Activated T-helper 1 cell treated with anti-CD3 and anti-CD28 coated beads, Interleukin-2, amount 50 U/mL, for 16 hours (primary cell): Measurements from ENCODE around the gene NR6A1.

Source experiments
- DNase-seq, 2 donors: peaks; one replicate each; pipeline ENCODE4 v3.0.0-alpha.2; 2020; ENCODE audit warnings: low read depth in 1 of 2, low spot score in 1 of 2

The NR6A1 gene

DNA sequence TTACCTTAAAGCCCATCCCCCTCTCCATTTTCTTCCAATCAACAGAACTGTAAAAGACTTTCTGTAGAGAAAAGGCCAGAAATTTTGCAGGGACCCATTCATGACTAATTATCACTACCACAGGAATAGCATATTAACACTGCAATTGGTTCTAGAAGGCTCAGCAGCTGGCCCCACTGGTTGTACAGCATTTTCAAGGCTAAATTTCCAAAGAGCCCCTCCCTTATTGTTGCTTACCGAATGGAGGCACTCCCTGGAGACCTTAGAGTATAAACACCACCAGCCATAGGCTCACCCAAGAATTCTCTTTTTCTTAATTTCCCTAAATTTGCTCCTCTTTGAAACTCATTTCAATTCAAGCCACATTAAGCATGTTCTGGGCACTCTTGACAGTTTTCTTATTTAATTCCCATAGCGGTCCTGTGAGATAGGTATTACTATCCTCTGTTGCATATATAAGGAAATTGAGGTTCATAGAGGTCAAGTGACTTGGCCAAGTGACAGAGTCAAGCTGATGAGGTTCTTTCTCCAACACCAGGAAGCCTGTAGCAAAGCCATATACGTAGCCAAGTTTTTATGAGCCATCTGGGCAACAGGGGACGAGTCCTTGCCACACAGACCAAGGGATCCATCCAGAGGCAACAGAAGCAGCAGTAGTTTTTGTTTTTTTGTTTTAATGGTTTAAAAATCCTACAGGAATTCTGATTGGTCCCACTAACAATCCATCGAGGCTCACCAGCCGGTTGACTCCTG lies 180.0 kb downstream of the NR6A1 start:
- no peak for DNase-seq

DNA sequence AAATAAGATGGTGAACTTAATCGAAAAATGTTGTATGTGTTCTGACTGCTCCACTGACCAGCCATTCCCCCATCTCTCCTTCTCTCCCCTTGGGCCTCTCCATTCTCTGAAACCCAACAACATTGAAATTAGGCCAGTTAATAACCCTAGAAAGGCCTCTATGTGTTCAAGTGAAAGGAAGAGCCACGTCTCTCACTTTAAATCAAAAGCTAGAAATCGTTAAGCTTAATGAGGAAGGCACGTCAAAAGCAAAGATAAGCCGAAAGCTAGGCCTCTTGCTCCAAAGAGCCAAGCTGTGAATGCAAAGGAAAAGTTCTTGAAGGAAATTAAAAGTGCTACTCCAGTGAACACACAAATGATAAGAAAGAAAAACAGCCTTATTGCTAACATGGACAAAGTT lies 186.5 kb downstream of the NR6A1 start:
- DNase-seq = no peak

DNA sequence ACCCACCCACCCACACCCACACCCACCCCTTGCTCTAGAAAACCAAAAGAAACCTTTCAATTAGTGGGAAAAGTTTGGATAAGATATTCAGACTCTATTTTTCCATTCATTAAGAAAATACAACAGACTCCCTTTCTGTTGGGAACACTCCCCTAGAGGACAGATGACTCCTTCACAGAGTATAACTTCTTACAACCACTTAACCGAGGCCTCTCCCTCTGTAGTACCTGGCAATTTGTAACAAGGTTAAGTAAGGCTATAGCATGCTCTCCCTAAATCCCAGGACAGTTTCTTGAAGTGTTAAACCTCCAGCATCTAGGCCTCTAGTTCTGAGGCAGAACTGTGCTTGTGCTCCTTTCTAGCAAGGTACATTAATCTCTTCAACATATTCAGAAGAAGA lies 188.0 kb downstream of the NR6A1 start:
- DNase-seq = no peak

DNA sequence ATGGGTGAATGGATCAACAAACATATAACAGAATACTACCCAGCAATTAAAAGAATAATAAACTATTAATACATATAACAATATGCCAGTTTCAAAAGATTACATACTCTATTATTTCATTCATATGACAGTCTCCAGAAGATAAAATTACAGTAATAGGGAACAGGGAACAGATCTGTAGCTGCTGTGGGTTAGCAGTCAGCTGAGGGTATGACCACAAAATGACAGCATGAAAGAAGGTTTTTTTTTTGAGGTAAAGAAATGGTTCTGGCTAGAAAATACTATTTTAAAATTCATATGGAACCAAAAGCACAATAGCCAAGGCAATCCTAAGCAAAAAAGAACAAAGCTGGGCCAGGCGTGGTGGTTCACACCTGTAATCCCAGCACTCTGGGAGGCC lies 190.9 kb downstream of the NR6A1 start:
- DNase-seq = no peak

DNA sequence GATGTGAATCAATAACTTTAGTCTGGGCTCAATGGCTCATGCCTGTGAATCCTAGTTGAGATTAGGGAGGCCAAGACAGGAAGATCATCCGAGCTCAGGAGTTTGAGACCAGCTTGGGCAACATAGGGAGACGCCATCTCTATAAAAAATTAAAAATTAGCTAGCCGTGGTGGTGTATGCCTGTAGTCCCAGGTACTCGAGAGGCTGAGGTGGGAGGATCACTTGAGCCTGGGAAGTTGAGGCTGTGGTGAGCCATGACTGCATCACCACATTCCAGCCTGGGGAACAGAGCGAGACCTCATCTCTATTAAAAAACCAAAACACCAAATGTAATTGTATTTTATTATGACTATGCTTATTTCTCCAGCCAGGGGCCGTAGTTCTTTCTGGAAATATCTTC lies 194.4 kb downstream of the NR6A1 start:
- no peak for DNase-seq

DNA sequence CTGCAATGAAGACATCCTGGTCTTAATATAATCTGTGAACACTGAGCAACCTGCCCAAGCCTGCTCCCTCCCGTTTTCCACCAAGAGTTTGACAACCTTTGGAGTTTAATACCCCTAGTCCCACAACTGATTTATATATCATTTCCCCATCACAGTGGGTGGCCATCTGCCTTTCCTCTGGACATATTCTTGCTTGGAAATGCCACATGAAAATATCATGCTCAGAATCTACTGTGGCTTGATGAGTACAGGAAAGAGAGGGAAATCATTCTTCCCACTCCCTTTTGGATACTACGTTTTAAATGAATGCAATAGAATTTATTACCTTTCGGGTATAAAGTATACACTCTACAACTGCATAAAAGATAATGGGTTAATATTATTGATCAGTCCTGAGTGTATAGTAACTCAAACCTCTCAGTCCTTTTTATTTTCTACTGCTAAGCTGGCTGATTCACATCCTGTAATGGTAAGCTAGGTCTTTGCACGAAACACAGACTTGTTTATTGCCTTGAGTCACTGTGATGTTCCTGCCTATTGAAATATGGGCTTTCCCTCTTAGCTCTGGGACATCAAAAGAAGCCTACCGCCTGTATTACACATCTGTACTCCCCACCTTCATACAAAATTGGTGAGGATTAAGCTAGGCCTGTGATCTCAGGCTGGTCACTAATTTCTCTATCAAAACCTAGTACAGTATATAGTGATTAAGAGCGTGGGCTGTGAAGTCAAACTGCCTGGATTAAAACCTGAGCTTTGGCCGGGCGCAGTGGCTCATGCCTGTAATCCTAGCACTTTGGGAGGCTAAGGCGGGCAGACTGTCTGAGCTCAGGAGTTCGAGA lies 196.4 kb downstream of the NR6A1 start:
- DNase-seq = no peak

DNA sequence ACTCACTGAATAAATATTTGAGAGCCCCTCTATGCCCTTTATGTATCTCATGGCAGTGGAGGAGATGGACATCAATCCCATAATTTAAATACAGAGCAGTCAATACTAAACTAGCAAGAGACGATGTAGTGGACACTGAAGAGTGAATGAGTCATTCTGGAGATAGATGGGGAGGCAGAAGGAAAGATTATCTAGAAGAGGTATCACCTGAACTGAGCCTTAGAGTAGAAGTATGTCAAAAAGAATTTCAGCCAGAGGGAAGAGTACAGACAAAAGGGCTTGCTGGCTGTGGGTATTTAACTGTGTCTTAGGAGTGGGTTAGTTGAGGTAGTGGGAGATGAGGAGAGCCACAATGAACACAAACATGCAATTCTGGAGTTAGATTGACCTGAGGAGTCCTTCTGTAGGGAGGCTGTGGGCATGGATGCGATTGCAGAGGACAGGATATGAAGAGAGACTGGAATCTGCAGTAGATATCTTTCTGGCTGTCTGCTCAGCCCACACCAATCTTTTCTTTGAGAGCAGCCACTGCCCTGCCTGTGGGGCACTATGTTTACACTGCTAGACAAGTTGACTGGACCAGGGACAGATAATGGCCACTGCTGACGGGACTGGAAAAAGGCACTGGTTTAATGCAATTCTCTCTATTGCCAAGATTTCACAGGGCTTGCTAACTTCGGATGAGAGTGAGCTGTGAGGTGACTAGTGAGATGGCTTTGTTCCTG lies 200.0 kb downstream of the NR6A1 start:
- no peak for DNase-seq

DNA sequence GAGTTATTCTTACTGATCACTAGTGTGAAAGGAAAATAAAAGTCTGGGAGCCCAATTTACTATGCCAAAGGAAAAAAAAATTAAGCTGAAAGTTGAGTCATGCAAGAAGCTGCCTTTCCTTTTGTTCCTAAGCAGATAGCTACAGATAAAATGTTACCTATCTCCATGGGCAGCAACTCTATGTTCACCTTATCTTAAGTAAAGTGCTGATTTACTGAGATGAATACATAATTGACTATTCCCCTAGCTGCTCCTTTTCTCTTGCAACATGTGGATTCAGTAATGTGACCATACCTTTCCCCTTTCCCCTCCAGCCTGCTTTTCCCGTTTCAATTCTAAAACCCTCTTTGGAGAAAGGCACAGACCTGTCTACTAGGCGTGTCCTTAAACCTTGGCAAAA lies 201.2 kb downstream of the NR6A1 start:
- DNase-seq = no peak

DNA sequence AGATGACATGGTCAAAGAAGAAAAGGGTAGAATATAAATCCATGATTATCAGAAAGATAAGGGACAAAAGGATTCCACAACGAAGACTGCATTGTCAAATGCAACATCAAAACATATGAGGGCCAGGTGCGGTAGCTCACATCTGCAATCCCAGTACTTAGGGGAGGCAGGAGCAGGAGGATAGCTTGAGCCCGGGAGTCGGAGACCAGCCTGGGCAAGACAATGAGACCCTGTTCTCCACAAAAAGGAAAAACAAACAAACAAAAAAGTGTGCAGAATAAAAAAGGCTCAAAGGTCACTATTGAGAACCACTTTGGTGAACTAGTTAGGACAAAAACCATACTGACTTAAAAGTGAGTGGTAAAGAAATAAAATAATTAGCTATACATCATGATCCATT lies 203.7 kb downstream of the NR6A1 start:
- no peak for DNase-seq

DNA sequence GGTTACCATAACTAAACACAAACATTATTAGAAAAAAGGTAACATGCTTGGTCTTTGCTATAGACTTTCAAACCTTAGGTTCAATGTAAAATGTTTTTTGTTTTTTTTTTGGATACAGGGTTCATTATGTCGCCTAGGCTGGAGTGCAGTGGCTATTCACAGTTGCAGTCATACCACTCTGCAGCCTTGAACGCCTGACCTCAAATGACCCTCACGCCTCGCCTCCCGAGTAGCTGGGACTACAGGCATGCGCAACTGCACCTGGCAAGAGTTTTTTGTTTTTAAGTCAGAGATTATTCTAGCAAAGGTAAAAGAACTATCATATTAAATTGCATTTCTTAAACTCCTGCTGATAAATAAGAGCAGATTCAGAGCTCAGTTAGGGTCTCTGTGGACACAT lies 208.8 kb downstream of the NR6A1 start:
- DNase-seq = no peak

DNA sequence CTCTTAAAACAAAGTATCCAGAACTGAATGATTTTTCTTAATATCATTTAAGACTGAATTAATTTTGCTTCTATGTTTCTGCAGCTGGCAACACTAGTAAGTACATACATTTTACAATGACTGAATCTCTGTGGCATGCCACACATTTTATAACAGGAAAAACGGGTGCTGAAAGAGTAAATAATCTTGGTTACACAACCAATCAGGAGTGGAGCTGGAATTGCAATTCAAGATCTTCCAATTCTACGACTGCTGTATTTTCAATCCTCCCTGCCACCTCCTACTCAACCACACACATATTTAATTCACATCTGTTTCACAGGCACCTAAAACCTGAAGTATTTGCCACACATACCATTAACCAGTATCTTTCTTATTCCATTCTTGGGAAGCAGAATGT lies 211.2 kb downstream of the NR6A1 start:
- DNase-seq = no peak

DNA sequence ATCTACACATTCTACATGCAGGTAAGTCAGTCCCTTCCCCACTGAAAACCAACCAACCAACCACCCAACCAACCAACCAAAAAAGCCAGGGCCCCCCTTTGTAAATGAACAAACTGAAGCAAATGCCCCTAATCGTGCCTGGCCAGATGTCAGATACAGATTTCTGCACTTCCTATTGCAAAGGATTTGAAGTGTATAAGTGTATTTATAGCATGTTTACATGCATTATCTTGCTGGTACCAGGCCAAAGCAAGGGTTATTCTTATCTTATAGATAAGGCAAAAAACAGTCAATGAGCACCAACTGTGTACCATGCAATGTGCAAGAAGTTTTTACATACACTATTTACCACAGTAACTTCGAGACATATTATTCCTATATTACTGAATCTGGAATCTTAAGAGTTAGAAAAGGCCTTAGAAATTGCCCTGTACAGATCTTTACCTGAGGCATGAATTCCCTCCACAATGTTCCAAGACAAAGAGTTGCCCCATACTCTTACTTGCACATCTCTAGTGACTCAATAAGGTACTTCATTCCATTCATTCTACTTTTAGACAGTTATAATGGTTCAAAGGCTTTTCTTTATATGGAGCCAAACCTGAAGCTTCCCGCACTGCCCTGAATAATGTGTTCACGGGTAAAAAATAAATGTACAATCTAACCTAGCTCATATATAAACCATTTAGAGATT lies 212.2 kb downstream of the NR6A1 start:
- DNase-seq = no peak

DNA sequence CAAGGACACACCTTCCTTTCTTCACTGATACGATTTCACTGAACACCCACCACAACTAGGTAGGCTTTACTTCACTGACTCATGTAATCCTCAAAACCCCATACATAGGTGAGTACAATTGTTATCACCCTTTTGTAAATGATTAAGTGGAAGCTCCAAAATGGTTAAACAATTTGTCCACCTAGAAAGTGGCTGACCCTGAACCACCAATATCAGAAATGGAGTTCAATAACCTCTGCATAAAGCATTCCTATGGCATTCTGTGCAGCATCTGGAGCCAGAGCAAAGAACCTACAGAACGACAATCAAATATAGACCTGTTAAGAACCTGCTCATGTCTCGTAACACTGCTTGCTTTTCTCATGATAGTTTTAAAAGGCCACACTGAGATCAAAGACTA lies 213.2 kb downstream of the NR6A1 start:
- DNase-seq = no peak

DNA sequence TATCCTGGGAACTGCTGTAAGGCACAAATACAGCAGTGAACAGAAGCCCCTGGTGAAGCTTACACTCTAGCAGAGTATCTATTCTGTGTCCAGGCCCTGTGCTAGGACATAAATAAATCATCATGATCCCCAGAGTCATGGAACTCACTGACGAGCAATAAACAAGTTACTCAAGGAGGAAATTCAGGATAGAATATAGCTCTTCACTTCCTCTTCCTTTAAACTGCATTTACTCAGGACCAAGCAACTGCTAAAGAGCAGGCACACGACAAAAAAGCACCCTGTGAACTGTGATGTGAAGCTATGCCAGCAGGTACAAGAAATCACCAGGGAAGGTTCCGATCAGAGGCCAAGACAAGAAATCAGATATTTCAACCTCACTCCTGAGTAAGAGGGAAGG lies 216.1 kb downstream of the NR6A1 start:
- DNase-seq = no peak

DNA sequence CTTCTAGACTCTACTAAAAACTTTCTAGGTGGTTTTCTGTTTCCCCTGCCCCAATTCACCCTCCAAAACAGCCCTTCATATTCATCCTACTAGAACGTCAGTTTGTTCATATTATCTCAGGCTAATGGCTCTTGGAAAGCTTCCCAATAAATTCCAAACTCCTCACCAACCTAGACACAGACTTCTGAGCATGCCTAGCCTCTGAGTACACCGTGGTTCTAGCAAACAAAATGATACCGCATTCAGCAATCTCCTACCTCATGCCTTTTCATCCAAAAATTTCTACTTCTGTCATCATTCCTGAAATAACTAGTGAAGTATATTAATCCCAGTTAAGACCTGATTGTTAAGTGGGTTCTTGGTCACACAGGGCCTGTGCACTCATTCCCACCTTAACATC lies 217.4 kb downstream of the NR6A1 start:
- DNase-seq = no peak

DNA sequence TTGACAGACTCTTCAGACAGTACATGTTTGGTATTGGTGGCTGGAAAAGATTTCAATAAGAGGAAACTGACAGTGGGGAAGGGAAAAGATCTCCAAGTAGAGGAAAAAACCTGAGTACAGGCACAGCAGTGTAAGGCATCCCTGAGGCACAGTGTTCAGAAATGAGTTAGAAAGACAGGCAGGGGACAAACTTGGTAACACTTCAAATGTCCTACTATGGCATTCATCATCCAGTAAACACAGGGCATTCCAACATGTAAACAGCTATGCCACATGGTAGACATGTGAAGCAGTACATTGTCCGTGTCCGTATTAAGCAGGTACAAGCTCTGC lies 218.9 kb downstream of the NR6A1 start:
- no peak for DNase-seq

DNA sequence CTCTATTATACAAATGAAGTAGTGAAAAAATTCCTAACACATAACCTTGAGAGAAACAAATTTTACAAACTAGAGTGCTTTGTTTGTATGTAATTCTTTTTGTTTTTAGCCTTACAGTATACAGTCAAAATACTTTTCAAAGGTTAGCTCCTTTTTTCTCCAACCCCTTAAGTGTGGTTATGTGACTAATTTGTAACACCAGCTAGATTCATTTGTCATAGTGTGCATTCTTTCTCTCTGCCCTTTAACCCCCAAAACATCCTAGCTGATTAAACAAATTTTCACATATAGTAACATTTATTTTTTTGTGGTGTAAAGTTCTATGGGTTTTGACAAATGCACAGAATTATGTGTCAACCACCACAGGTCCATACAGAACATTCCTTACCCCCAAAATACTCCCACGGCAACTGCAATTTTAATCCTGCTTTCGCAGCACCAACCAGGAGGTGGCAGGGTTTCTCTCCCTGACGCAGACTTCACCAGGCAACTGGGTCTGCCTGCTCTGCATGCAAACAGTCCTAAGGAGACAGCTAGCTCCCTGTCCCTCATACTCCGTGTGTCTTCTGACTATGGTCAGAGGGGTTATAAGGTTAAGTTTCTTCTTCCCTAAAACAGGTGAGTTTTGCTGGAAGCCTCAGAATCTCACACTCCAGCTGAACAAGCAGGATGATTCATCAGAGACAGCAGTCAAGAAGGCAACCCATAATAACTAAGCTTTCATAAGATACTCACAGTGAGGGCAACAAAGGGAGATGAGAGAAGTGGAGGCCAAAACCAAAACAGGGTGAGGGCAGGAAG lies 219.4 kb downstream of the NR6A1 start:
- no peak for DNase-seq

DNA sequence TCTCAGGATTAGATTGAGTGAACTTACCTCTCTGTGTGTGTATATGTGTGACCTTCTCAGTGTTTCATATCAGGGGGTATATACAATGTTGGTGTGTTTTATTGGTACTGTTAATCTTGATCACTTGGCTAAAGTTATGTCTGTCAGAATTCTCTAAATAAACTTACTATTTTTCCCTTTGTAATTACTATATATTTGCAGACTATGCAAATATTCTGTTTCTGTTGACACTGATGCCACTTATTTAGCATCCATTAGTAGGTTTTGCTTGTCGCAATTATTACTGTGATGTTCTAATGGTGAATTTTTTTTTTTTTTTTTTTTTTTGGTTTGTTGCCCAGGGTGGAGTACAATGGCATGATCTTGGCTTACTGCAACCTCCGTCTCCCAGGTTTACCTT lies 221.0 kb downstream of the NR6A1 start:
- DNase-seq = no peak

DNA sequence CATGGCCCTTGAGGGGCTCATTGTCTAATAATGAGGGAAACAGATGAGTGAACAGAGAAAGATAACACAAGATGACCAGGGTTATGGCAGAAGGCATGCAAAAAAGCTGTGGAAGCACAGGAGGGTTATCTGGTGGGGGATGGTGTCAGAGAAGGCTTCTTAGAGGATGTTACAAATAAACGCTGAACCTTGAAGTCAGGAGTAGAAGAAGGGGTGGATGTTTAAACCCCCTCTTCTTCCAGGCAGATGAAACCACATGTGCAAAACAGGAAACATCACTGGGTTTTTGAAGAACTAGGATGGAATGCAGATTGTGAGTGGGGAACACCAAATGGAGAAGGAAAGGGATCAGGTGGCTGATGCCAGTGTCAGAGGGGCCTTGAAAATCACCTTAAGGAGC lies 222.1 kb downstream of the NR6A1 start:
- DNase-seq = no peak

DNA sequence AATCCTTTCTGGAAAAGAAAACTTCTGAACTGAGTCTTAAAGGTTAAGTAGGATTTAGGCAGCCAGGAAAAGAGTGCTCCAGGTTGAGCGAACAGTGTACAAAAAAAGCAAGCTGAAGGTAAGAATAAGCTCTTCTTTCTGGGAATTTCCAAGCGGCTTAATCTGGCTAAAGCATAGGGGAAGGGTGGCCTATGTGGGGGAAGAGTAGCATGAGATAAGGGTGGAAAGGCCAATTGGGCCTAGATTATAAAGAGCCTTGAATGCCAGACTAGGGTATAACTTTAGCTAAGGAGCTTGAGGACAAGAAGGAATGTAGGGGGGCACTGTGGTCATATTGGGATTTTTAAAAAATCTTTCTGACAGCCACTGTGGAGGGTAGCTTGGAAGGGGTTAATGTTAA lies 226.6 kb downstream of the NR6A1 start:
- no peak for DNase-seq

DNA sequence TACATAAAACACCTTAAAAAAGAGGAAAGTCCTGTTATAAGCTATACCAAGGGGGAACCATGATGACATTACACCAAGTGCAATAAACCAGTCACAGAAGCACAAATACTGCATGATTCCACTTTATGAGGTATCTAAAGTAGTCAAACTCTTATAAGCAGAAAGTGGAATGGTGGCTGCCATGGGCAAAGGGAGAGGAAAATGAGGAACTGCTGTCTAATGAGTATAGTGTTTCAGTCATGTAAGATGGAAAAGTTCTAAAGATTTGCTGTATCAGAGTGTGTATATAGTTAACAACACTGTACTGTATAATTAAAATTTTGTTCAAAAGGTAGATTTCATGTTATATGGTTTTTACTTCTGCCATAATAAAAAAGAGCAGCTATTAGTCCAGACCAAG lies 229.3 kb downstream of the NR6A1 start:
- DNase-seq = no peak
